ENCODE measurements around the gene MYCBPAP.
A peak's percentile ranks its signal among the peaks of the same experiment; 100 is the strongest.

MYCBPAP gene

GRCh38 chr17:50554201-50554600, 46.0 kb downstream of the MYCBPAP start:
- no peak for DNase-seq

DNA sequence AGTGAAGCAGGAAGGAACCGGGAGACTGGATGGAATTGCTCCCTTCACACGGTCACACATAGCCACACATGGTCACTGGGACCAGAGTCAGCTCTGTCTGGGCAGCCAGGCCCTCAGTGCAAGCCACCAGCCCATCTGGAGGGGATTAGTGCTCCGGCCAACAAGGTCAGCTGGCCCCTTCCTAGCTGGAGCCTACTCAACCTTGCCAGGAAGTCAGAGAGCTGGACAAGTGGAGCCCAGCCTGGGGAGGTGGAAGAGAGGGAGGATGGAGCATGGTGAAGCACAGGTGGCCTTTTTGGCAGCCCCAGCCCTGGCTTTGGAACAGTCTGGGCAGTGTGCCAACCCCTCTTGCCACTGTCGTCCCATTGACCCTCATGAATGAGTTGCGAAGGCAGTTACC, 48.6 kb downstream of the MYCBPAP start:
- no peak for DNase-seq

GRCh38 chr17:50557630-50558029, 49.4 kb downstream of the MYCBPAP start:
- no peak for DNase-seq

GRCh38 chr17:50558091-50558490, 49.9 kb downstream of the MYCBPAP start:
- DNase-seq = no peak

GRCh38 chr17:50558581-50558940, 50.3 kb downstream of the MYCBPAP start:
- DNase-seq = no peak

DNA sequence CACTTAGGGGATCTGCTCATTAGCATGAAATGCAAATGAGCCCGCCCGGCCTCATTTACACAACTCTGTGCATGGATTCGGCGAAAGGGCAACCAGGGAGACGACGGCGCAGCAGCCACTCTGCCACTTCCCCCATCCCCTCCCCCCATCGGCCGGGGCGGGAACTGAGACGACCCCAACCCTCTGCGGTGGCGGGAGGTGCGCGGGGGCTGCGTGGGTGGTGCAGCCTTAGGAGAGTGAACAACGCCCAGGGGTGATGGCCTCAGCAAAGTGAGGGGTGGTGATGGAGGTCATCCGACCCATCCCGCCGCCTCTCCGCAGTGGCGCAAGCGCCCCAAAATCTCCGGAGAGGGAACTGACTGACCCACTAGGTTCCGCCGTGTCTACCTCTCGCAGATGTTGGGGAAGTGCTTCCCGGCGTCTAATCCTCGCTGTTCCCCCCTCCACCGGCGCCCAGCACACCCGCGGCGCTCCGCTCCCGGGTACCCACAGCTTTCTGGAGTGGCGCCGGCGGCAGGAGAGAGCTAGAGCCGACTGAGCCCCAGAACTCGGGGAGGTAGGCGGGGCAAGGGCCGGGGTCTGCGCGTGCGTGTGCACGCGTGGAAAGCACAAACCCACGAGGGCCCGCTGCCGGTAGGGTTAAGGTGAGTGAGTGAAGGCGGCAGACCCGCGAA, 50.8 kb downstream of the MYCBPAP start:
- DNase-seq = no peak

- no peak for DNase-seq
These were observed 51.5 kb downstream of the MYCBPAP start for GRCh38 chr17:50559674-50560184.

- peak; percentile 51 for DNase-seq
These were observed 52.1 kb downstream of the MYCBPAP start, which contains the start of gene CACNA1G for GRCh38 chr17:50560185-50560824. Gene CACNA1G, plus strand, starts transcription at chr17:50560715. Its CDS starts 745 bp downstream, at chr17:50561460.

DNA sequence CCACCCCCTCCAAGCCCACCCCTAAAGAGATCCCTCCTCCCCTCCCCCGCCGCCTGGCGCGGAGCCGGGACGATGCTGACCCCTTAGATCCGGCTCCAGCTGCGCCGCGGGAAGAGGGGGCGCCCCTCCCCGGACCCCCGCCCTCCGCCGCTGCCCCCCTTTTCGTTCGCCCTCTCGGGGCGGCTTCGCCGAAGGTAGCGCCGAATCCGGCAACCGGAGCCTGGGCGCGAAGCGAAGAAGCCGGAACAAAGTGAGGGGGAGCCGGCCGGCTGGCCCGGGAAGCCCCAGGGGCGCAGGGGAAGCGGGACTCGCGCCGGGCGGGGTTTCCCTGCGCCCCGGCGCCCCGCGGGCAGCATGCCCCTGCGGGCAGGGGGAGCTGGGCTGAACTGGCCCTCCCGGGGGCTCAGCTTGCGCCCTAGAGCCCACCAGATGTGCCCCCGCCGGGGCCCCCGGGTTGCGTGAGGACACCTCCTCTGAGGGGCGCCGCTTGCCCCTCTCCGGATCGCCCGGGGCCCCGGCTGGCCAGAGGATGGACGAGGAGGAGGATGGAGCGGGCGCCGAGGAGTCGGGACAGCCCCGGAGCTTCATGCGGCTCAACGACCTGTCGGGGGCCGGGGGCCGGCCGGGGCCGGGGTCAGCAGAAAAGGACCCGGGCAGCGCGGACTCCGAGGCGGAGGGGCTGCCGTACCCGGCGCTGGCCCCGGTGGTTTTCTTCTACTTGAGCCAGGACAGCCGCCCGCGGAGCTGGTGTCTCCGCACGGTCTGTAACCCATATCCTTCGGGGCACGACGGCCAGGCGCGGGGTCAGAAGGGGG, 52.9 kb downstream of the MYCBPAP start:
- no peak for DNase-seq

DNA sequence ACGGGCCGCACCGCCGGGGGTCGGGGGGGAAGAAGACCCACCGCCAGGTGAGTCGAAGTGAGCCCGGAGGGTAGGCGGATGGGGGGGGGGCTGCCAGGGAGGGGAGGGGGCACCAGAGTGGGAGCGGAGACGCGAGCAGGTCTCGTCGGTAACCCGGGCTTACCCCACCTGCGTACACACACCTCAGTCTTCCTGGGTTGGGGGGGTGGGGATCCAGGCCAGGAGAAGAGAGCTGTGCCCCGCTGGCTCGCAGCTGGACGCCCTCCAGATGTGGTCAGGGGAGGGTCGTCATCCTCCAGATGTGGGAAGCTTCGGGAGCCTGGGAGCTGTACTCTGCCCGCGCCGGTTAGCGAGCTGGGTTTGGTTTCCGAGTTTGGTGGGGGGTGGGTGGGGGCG, 53.5 kb downstream of the MYCBPAP start:
- DNase-seq = no peak

DNA sequence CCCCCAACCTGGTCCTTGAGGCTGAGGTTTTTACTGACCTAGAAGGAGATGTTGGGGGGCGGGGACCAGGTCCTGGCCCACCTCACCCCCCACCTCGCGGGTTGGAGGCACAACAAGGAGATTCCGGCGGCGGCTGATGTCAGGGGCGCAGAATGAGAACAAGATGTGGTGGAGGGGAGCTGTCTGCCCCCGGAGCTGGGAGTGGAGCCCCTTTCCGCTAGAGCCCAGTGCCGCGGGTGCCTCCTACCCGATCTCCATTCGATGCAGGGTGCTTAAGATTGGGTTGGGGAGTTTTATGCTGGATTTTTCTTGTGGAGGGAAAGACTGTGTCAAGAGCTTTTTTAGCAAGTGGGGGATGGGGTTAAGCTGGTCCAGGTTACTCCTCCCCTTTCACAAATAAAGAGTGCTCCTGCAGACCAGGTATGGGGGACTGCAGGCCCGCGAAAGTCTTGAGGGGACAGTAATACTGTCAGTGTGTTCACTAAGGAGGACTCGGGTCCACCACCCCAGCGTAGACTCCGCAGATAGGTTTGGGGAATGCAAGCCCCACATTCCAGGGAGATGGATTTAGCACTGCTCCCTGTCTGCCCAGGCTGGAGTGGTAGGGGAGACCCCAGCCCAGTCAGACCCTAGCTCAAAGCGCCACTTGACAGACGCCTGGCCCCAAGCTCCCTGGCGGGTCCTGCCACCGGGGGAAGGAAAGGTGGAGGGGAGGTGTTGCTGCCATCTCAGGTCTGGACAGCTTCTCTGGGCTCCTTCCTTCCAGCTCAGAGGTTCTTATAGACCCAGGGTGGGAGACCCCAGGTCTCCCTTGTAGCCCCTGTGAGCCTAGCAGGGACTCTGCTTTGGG, 54.2 kb downstream of the MYCBPAP start:
- DNase-seq = no peak

GRCh38 chr17:50563092-50563511, 54.9 kb downstream of the MYCBPAP start:
- no peak for DNase-seq

GRCh38 chr17:50564916-50565315, 56.7 kb downstream of the MYCBPAP start:
- DNase-seq = peak; percentile 19

DNA sequence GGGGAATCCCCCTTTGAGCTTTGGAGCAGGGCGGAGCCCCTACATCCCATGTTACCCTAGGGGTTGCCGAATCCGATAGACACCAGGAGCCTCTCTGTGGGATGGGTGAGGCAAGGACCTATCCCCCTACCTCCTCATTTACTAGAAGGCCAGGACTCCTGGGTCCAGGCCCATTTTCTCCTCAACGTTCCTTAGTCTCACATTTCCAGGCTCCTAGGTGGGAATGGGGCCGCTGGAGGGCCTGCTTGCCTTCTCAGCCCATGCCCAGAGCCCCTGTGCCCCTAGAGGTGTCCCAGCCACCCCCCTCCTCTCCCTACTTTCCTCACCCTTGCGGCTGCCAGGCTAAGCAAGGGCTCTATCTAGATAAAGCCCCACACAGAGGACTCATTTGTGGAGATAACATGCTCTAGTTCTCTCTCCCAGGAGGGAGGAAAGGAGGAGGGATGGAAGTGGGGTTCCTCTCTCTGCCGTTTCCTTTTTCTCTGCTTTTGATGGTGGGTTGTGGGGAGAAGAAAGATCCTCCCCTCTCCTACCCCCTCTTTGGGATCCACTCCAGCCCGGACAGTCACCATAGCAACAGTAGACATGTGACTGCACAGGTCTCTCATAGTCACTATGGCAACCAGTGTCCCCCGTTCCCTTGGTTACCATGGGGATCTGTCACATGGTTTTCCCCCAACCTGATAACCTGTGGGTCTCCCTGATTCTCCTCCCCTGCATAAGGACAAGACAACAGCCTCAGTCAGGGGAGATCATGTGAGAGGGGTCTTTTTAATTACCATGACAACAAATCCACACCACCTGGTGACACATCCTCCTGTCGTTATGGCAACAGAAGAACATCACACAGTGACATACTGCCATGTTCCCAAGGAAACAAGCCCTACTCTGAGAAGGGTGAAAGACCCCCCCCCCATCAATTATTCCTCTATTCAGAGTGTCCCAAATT, 57.4 kb downstream of the MYCBPAP start:
- no peak for DNase-seq

DNA sequence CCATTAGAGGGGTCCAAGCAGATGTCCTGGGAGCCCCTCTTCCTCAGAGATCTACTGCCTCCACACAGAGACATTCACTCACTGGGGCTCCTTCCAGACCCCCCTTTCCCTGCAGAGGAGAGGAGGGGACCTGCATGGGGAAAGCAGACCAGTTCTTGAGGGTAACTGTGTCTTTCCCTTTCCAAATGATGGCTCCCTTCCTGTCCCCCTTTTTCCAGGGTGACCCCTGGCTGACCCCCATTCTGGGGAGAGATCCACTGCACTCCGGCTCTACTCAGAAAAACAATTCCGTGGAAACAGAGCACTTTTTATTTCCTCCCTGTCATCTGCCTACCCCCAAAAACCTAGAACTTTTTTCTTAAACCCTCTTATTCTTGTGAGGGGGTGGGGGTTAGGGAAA, 58.6 kb downstream of the MYCBPAP start:
- DNase-seq = no peak

DNA sequence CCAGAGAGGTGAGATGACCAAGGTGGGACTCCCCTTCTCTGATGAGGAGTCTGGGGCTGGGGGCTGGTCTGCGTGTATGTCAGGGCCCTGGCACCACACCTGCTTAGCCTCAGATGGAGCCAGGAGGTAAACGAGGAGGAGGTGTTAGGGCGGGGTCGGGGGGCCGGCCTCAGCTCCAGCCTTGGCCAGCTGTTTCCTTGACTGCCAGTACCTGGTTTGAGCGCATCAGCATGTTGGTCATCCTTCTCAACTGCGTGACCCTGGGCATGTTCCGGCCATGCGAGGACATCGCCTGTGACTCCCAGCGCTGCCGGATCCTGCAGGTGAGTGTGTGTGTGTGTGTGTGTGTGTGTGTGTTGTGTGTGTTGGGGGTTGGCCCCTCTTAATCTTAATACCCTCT, 60.4 kb downstream of the MYCBPAP start:
- no peak for DNase-seq

- DNase-seq = no peak
These were observed 61.4 kb downstream of the MYCBPAP start for GRCh38 chr17:50569592-50569991.

DNA sequence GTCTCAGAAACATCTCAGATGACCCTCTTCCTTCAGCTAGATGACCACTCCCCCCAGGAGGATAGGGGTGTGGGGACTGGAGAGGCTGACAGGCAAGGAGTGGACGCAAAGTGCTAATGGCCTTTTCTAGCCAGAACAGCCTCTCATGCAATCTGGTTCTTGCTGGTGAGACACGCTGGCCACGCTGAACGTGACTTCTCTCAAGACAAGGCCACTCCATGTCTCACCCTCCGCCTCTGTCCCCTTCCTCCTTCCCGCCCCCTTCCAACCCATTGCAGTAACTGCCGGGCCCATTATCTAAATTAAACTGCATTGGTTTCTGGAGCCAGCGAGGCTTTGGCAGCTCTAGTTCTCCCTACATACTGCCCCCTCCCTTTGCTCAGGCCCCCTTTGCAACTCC, 61.8 kb downstream of the MYCBPAP start:
- no peak for DNase-seq

DNA sequence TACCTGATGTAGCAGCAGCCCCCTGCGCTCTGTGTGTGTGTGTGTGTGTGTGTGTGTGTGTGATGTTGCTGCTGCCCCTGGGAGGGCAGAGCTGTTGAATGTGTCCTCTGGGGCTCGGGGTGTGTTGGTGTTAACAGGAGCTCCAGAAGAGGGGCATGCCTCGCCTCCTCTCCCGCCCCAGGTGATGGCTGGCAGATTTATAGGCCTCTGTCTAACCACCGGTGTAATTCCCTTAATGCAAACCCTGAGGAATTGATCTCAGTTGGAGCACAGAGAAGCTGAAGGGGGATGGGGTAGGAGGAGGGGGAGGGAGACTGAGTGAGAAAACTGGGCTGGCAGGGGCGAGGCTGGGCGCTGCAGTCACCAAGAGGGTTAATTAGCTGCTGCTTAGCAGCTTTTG, 62.3 kb downstream of the MYCBPAP start:
- no peak for DNase-seq

DNA sequence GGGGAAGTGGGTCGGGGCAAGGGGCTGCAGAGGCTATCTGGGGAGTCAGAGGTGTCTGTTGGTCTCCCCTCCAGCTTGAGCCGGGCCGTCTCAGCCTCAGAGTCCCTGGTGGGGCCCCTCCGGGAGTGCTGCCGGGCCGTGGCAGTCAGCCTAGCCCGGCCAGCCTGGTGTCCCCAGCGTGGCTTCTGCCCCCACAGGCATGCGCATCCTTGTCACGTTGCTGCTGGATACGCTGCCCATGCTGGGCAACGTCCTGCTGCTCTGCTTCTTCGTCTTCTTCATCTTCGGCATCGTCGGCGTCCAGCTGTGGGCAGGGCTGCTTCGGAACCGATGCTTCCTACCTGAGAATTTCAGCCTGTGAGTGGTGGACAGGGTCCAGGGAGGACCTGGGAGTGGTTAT, 63.4 kb downstream of the MYCBPAP start:
- DNase-seq = no peak

DNA sequence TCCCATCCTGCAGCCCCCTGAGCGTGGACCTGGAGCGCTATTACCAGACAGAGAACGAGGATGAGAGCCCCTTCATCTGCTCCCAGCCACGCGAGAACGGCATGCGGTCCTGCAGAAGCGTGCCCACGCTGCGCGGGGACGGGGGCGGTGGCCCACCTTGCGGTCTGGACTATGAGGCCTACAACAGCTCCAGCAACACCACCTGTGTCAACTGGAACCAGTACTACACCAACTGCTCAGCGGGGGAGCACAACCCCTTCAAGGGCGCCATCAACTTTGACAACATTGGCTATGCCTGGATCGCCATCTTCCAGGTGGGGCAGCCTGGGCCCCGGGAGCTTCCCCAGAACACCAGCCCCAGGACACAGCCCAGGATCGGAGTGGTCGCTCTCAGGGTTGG, 64.3 kb downstream of the MYCBPAP start:
- DNase-seq = no peak

Data from GOT3 (cell line).